Spleen (tissue), 7 donors: ENCODE data around the gene DDB1.

Source experiments
- CTCF ChIP-seq, 11 experiments: fragments of 200-600 bp in 7 of 11; fragments of 450-650 bp in 4 of 11; sonication (generic) in 4 of 11; IDR thresholded peaks in 8 of 11; conservative IDR thresholded peaks in 3 of 11; 1 replicate in 7 of 11; 2 replicates in 4 of 11; pipeline versions ENCODE4 v1.4.0 to v1.8.0; 2016 to 2021; ENCODE audit warnings: antibody characterized with exemption in 11 of 11, inconsistent platforms in 4 of 11, mild to moderate bottlenecking in 1 of 11
- POLR2AphosphoS5 ChIP-seq, 3 donors: sonication (generic); formaldehyde crosslinking; IDR thresholded peaks; one replicate each; pipeline ENCODE4 v1.5.1; 2017; ENCODE audit warnings: antibody characterized with exemption in 3 of 3
- donor health status: DM: no; HTN: no; CAD: no; lungs with moderate emphysema.
- donor health status: DM: no; HTN: no; CAD: no.
- donor health status: DM: no; HTN: no; CAD: no.

- TF ChIP-seq CTCF (IDR thresholded peaks at IDR 0.05 in 8 of 11, conservative IDR thresholded peaks at IDR 0.05 in 3 of 11): no peak
- no peak for TF ChIP-seq POLR2AphosphoS5 (IDR thresholded peaks at IDR 0.05)
Observed at GRCh38 chr11:61332281-61332796, 566 bp downstream of the DDB1 start.
